Adrenal gland (tissue), 12 donors: ENCODE measurements around the gene BUD31. TPM values are rescaled to one million over a fixed set of nuclear protein-coding genes. Genes with fewer than 3 reads are reported as not detected.

ENCODE experiments used
- DNase-seq, 7 donors: peaks; one replicate each; pipeline ENCODE4 v3.0.0-alpha.2; 2019 to 2020
- H3K27ac ChIP-seq, 5 donors: fragments of 200-600 bp; sonication (generic) in 4 of 5; 1 replicate in 3 of 5; 2 replicates in 2 of 5; pipeline versions ENCODE4 v1.5.1 to v1.8.0; 2016 to 2020; ENCODE audit warnings: mild to moderate bottlenecking in 1 of 5
- H3K27me3 ChIP-seq: fragments of 200-600 bp; 2 replicates; pipeline ENCODE4 v1.8.0; 2021
- H3K36me3 ChIP-seq, 2 donors: fragments of 200-600 bp; replicated peaks in 1 of 2; 1 replicate in 1 of 2; 2 replicates in 1 of 2; pipeline versions ENCODE4 v1.5.1 to v1.8.0; 2018 to 2022
- H3K4me1 ChIP-seq, 2 donors: fragments of 200-600 bp; replicated peaks in 1 of 2; 1 replicate in 1 of 2; 2 replicates in 1 of 2; pipeline versions ENCODE4 v1.5.1 to v1.8.0; 2018 to 2021
- H3K4me3 ChIP-seq, 4 donors: fragments of 200-600 bp; sonication (generic) in 3 of 4; one replicate each; pipeline ENCODE4 v1.5.1; 2016 to 2018
- H3K9me3 ChIP-seq, 3 donors: fragments of 200-600 bp; sonication (generic) in 1 of 3; replicated peaks in 1 of 3; 1 replicate in 2 of 3; 2 replicates in 1 of 3; pipeline versions ENCODE4 v1.5.1 to v1.8.0; 2016 to 2021
- POLR2A ChIP-seq, 2 donors: fragments of 450-650 bp; IDR thresholded peaks; one replicate each; pipeline ENCODE4 v1.6.1; 2017; ENCODE audit warnings: antibody characterized with exemption in 2 of 2, mild to moderate bottlenecking in 2 of 2, moderate library complexity in 1 of 2
- WGBS, 4 donors: extraction: QIAGEN DNeasy Blood & Tissue Kit in 2 of 4; methylation state at CpG; one replicate each; pipeline versions ENCODE4 v1.1.5 to v1.1.7; 2013 to 2017; 5-methylcytosine and 5-hydroxymethylcytosine counted together
- intact Hi-C, 2 donors: fragments of 100-400 bp; cut with DNase I; formaldehyde crosslinking; loops; one replicate each; pipeline versions ENCODE4 v1.14.1 to v1.15.0; 2022 to 2023
- polyA plus RNA-seq, 3 donors: library from polyadenylated mRNA; stranded (reverse); fragments of 200-250 nt in 2 of 3; fragments of 350-450 nt in 1 of 3; fragmentation: Illumina TruSeq in 1 of 3; extraction: RNeasy Lipid Tissue Mini Kit (QIAGEN cat#74804) in 1 of 3; gene quantifications; one replicate each; pipeline ENCODE4 v1.2.3, GENCODE V29; 2013 to 2014
- total RNA-seq, 9 donors: library from RNA; depleted of rRNA in 4 of 9; stranded (reverse); fragments of >200 nt in 4 of 9; fragments of 120-200 nt in 1 of 9; fragmentation: NEBNext Ultra II Directional in 1 of 9; extraction: Animal tissue kit (Norgen Biotek cat#: 25700) in 1 of 9; gene quantifications; one replicate each; pipeline versions ENCODE4 v1.1.0 to v1.2.4, GENCODE V29; 2013 to 2023
- TF ChIP-seq, protein P1 (sequence below), 6 experiments: fragments of 450-650 bp in 4 of 6; fragments of 200-600 bp in 2 of 6; sonication (generic) in 1 of 6; IDR thresholded peaks; 1 replicate in 5 of 6; 2 replicates in 1 of 6; pipeline versions ENCODE4 v1.5.1 to v1.8.0; 2016 to 2021; ENCODE audit warnings: antibody characterized with exemption in 6 of 6, mild to moderate bottlenecking in 2 of 6, moderate library complexity in 1 of 6
- donor health status: healthy with polysubstance abuse.
- donor health status: Bipolar disorder and iron deficiency.
- donor health status: DM: yes; HTN: yes; CAD: no.
- donor health status: DM: no; HTN: no; CAD: no.
- donor health status: DM: no; HTN: no; CAD: no.
- donor health status: DM: yes; HTN: yes; CAD: no.

Gene BUD31
- total and polyA plus RNA-seq, 12 donors: 59.0 to 287 (median 86.7) TPM

GRCh38 chr7:99455874-99456273 lies 47.1 kb downstream of the BUD31 start:
- intact Hi-C loops: no loop called here
- H3K36me3 ChIP-seq: peaks cover 0 to 86% of the 10 kb centered on the region in 2 donors
- no peak for DNase-seq

GRCh38 chr7:99456288-99456687 lies 47.5 kb downstream of the BUD31 start:
- Histone ChIP-seq H3K36me3 (peaks cover 0 to 82% of the 10 kb centered on the region in 2 donors), H3K27me3 (no peaks in the 10 kb centered on the region), H3K9me3 (no peaks in the 10 kb centered on the region), H3K4me1 (peaks cover 11 to 18% of the 10 kb centered on the region in 2 donors), H3K4me3 (no peak overlapping the region), H3K27ac (no peak overlapping the region)
- TF ChIP-seq, protein P1, sequence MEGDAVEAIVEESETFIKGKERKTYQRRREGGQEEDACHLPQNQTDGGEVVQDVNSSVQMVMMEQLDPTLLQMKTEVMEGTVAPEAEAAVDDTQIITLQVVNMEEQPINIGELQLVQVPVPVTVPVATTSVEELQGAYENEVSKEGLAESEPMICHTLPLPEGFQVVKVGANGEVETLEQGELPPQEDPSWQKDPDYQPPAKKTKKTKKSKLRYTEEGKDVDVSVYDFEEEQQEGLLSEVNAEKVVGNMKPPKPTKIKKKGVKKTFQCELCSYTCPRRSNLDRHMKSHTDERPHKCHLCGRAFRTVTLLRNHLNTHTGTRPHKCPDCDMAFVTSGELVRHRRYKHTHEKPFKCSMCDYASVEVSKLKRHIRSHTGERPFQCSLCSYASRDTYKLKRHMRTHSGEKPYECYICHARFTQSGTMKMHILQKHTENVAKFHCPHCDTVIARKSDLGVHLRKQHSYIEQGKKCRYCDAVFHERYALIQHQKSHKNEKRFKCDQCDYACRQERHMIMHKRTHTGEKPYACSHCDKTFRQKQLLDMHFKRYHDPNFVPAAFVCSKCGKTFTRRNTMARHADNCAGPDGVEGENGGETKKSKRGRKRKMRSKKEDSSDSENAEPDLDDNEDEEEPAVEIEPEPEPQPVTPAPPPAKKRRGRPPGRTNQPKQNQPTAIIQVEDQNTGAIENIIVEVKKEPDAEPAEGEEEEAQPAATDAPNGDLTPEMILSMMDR (IDR thresholded peaks at IDR 0.05): no peak
- no peak for TF ChIP-seq POLR2A (IDR thresholded peaks at IDR 0.05)
- no peak for DNase-seq
- intact Hi-C loops: no loop called here
- 74 to 82% (median 78%) methylated on average over 10 to 13 of the region's 13 CpGs for WGBS, 4 donors

More at GRCh38 chr7:99455874-99456273, 47.1 kb downstream of the BUD31 start:
- H3K27me3 ChIP-seq: no peaks in the 10 kb centered on the region
- TF ChIP-seq POLR2A (IDR thresholded peaks at IDR 0.05): no peak
- TF ChIP-seq, protein P1 (IDR thresholded peaks at IDR 0.05): no peak
- WGBS, 4 donors: 74 to 83% (median 80%) methylated on average over 5 to 9 of the region's 9 CpGs
- H3K27ac ChIP-seq: no peak overlapping the region
- no peak overlapping the region for H3K4me3 ChIP-seq
- no peaks in the 10 kb centered on the region for H3K9me3 ChIP-seq
- H3K4me1 ChIP-seq: peaks cover 11 to 16% of the 10 kb centered on the region in 2 donors

DNA sequence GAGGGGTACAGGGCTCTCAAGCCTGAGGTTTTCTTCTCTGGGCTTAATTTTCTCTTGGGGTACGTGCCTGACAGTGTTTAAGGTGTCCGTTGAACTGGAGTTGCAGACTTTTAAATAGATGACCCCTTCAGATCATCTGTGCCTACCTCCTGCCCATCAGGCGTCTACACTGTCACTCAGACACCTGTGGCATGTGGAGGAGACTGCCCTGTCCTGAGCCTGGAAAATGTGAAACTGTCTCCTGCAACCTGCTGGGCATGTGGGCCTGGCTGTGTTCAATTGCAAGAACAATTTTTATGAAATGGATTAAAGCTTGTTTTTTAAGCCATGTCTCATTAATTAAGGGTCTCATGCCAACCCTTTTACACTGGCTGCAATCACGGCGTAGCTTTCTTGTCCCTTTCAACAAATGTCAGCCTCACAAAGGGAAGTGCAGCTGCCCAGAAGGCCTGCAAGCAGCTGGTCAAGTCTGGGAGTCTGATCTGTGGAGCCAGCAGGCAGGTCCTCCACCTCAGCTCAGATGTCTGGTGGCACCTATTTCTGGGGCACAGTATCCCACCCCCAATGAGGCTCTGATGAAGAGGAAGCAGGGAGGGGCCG lies 48.4 kb downstream of the BUD31 start:
- DNase-seq: no peak
- no peak overlapping the region for H3K4me3 ChIP-seq
- intact Hi-C loops: no loop called here
- peaks cover 11 to 18% of the 10 kb centered on the region in 2 donors for H3K4me1 ChIP-seq
- peaks cover 0 to 77% of the 10 kb centered on the region in 2 donors for H3K36me3 ChIP-seq
- 77 to 94% (median 84%) methylated on average over 5 to 6 of the region's 6 CpGs for WGBS, 4 donors
- no peaks in the 10 kb centered on the region for H3K27me3 ChIP-seq
- no peaks in the 10 kb centered on the region for H3K9me3 ChIP-seq
- TF ChIP-seq, protein P1 (IDR thresholded peaks at IDR 0.05): no peak
- TF ChIP-seq POLR2A (IDR thresholded peaks at IDR 0.05): no peak
- no peak overlapping the region for H3K27ac ChIP-seq

DNA sequence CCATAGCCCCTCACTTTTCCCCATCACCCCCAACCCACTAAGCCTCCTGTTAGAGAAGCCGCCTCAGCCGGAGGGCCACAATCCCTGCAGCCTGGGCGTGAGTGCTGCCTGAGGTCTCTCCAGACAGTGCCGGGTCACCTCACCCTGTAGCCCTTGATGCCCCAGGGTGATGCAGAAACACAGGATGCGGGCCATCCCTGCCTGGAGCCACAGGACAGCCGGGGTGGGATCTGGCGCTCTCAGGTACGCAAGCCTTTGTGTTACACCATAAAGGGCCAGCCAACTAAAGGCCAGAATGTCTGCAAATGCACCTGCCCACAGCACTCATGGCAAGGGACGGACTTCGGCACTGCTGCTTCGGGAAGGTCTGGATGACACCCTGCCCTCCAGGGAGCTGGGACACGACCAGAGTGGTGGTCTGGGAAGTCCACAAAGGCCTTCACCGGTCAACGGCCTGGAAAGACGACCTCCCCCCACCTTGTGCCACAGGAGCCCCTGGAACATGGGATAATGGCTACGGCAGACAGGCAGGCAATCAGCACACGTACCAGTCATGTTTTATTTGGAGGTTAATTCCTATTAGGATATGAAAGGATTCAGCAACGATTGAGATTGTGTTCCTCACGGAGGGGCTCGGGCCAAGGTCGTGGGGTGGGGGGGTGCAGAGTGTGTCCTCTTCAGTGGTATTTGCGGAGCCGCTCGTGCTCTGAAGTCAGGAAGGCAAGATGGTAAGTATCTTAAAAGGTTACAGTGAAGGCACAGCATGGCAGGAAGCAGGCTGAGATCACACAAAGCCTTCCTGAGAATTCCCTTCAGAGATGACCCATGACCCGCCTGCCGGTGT lies 49.1 kb downstream of the BUD31 start:
- intact Hi-C loops: no loop called here
- DNase-seq: no peak
- no peak overlapping the region for H3K27ac ChIP-seq
- WGBS, 4 donors: 76 to 80% (median 78%) methylated on average over 17 to 26 of the region's 26 CpGs
- TF ChIP-seq POLR2A (IDR thresholded peaks at IDR 0.05): no peak
- TF ChIP-seq, protein P1 (IDR thresholded peaks at IDR 0.05): no peak
- H3K4me1 ChIP-seq: peaks cover 11 to 18% of the 10 kb centered on the region in 2 donors
- peaks cover 0 to 70% of the 10 kb centered on the region in 2 donors for H3K36me3 ChIP-seq
- H3K4me3 ChIP-seq: no peak overlapping the region
- no peaks in the 10 kb centered on the region for H3K9me3 ChIP-seq
- H3K27me3 ChIP-seq: no peaks in the 10 kb centered on the region
